GM21786 (cell line): Measurements from ENCODE around the gene LENG9.
"Not testable (repeated sequence)": the region's sequence is repeated elsewhere in the genome, so short reads cannot be mapped to it uniquely, and the experiment has no call there.

Experiments used
- ATAC-seq: cut with Tn5 transposase; IDR thresholded peaks from one replicate; pipeline ENCODE4 v1.9.1; 2021; ENCODE audit not compliant: unreplicated experiment

LENG9 gene

DNA sequence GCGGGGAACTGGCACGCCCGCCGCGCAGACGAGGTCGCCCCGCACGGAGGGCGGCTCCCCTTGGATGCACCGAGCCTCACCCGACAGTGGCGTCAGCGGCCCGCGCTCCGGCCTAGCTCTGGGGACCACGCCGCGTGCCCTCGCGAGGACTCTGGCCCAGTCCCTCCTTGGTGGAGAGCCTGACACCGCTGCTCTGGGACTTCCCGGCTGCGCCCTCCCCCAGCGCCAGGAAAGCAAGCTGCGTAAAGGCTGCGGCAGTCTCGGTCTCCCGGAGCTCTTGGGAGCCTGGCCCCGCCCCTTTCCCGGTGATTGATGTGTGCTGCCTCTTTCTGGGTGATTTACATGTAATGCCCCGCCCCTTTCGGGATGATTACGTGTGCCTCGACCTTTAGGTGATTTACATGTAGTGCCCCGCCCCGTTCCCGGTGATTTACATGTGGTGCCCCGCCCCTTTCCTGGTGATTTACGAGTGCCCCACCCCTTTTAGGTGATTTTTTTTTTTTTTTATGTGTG, at the start of gene LENG9:
Gene LENG9, minus strand, starts transcription at position 248 of the 513 bp plus-strand sequence. CDS start 252 bp downstream, outside the sequence.
- ATAC-seq, result peak; percentile 57

DNA sequence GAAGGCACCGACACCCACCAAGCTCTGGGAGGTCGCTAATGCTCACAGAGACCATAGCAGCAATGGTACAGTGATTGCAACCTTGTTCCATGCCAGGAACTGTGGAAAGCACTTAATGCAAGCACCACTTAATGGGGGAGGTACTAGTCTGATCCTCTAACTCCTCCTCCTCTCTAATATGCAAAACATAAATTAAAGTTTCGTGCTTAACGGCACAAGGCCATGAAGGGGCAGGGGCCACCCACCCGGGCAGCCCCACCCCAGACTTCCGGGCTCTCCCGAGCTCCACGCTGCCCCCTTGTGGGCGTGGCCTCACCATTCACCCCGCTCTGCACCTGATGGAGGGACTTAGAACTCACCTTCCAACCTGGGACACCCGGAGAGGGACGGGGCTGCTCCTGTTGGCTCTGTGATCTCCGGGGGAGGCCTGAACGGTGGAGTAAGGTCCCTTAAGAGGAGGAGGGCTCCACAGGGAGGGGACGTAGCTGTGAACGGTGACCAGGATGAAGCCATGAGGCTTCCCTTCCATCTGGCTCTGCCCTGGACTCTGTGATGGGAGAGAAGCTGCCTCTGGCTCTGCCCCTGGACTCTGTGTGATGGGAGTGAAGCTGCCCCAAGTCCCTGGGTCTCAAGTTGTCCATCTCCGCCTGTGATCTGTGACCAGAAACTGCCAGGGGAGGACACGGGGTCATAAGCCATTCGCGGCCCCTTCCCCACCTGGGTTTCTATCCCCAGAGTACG, 45.8 kb upstream of the LENG9 start:
- ATAC-seq, result not testable (repeated sequence)

DNA sequence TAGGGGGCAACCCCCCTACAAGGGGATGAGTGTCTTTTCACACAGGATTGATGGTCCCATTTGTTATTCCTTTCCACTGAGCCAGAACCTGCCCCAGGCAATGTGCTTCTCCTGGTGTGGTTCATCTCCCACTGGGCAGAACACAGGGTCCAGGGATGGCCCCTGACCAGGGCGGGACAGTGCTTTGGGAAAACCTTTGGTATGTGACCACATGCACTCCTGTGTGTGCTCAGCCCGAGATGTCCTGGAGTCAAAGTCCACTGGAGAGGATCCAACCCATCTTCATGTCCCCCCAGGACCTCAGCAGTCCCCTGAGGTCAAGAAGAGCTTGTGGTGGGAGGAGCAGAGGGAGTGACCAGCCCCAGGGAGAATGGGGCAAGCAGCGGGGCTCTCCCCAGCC, 44.9 kb upstream of the LENG9 start:
- ATAC-seq, result not testable (repeated sequence)

DNA sequence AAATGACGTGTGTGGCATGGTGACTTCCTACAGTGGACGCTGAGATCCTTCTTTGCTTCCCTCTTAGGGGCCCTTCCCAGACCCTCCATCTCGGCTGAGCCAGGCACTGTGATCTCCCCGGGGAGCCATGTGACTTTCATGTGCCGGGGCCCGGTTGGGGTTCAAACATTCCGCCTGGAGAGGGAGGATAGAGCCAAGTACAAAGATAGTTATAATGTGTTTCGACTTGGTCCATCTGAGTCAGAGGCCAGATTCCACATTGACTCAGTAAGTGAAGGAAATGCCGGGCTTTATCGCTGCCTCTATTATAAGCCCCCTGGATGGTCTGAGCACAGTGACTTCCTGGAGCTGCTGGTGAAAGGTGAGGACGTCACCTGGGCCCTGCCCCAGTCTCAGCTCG, 44.2 kb upstream of the LENG9 start:
- ATAC-seq, result no peak

DNA sequence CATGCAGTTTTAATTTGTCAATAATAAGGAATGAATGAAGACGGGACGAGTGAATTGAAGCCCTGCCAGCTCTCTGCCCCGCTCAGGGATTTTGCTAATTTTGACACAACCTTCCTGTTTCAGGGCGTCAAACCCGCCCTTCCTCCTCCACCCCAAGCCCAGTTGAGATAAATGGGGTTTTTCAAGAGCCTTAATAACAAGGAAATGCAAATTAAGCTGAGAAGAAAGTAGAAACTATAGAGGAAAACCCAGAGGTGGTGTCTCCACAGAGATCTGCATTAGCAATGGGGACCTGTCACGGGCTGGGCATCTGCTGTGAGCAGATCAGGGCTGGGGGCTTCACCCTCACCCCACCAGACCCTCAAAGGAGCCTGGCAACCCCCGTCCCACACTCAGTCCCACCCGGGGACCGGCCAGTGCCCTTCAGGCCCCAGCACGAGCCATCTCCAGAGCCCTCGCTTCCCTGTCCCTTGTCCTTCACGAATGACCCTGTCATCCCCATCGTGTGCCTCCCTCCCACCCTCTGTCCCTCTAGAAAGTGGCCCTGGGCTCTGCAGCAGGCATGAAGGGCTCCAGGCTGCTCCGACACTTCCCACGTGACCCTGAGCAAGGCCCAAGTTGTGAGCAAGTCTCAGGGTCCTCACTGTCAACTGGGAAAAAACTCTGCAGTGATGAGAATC, 43.6 kb upstream of the LENG9 start:
- not testable (repeated sequence) for ATAC-seq

DNA sequence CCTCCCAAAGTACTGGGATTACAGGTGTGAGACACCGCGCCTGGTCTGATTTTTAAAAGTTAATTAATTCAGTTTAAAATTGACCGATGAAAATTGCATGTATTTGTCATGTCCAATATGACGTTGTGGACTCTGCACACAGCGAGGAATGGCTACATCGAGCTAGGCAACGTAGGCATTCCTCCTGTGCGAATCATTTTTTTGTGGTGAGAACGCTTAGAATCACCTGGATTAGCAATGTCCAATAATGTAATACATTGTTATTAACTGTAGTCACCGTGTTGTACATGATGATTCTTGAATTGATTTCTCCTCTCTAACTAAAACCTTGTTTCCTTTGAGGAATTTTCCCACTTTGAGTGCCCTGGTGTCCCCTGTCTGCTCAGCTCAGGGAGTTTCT, 42.5 kb upstream of the LENG9 start:
- ATAC-seq, result no peak

DNA sequence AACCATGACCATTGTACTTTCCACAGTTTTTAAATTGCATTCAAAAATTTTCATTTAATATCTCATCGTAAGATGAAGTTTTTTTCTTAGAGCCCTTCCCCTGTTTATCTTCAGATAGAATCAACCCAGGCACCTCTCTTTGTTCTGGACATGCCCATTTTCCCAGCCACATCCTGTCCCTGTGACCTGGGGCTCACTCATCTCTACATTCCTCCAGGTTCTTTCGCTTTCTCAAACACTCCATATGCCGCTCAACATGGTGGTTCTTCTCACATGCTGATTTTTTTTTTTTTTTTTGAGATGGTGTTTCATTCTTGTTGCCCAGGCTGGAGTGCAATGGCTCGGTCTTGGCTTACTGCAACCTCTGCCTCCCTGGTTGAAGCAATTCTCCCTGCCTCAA, 42.0 kb upstream of the LENG9 start:
- ATAC-seq, result not testable (repeated sequence)

DNA sequence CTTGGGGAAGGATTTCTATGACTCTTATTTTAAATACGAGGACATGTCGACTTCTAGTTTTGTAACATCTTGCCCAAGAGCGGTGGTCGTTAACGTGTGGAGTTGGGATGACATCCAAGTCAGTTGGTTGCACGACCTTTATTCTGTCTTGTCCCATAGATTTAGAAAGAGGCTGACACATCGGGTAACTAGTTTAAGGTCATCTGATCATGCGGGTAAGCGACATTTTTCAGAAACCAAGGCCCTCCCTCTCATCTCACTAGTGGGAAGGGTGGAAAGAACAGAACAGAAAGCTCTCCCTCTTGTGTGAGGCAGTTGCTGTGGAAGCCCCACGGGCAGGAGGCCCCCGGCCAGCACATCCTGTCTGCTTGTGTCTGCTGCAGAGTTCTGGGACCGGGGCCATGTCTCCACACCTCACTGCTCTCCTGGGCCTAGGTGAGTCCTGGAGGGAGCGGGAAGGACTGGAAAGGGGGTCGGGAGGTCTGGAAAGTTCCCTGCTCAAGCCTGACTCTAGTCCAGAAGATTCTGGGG, 39.0 kb upstream of the LENG9 start, which contains the start of gene LAIR2:
Gene LAIR2, plus strand, starts transcription at position 314 of the 531 bp plus-strand sequence. Its CDS starts 88 bp downstream, at position 402.
- ATAC-seq, result no peak

DNA sequence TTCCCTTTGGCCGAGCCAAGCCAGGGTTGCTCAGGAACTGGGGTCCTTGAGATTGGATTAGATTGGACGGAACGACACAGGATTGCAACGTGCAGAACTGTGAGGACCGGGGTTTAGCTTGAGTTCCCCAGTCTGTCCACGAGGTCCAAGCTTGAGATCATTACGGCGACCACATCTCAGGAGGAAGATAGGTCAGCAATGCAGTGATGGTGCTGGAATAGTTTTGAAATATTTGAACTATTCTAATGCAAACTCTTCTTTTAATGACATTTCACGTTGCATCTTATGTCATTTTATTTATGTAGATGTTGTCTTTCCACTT, 34.8 kb upstream of the LENG9 start:
- ATAC-seq, result not testable (repeated sequence)

DNA sequence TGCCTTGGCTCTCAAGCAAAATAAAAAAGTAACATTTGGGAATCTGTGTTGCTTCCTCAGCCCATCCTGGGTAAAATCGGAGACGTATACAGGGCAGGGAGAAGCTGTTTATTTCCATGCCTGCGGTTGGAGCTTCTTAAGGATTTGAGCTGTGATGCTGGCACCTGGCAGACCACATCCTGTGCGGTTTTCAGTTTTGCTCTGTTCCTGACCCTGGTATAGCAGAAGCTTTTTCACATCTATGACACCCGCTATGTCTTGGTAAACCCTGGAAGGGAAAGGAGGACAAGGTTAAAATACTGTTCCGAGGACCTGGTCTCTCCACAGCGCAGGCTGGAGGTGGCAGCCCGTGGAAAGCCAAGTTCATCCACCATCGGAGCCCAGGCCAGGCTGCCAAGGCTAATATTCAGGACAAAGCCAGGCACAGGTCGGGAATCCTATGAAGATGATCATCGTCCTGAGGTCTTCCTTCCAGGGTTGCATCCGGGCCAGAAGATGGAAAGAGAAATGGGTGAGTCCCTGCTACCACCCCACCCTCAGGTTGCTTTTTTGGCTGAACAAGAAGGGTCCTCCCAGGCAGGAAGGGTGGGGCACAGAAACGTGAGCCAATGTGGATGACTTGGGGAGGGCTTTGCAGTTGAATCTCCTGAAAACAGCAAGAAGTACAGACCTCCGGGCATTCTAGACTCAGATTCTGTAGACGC, 34.3 kb upstream of the LENG9 start:
- not testable (repeated sequence) for ATAC-seq

DNA sequence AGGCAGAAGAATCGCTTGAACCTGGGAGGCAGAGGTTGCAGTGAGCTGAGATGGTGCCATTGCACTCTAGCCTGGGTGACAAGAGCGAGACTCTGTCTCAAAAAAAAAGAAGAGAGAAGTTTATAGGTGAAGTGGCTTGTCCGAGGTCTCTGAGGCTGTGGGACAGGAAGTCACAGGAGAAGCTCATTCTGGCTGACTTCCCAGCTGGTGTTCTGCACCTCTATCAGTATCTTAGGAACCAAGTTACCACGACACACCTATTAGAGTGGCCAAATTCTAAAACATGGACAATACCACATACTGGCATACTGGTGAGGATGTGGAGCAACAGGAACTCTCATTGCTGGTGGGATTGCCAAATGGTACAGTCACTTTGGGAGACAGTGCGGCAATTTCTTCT, 31.7 kb upstream of the LENG9 start:
- ATAC-seq, result not testable (repeated sequence)

DNA sequence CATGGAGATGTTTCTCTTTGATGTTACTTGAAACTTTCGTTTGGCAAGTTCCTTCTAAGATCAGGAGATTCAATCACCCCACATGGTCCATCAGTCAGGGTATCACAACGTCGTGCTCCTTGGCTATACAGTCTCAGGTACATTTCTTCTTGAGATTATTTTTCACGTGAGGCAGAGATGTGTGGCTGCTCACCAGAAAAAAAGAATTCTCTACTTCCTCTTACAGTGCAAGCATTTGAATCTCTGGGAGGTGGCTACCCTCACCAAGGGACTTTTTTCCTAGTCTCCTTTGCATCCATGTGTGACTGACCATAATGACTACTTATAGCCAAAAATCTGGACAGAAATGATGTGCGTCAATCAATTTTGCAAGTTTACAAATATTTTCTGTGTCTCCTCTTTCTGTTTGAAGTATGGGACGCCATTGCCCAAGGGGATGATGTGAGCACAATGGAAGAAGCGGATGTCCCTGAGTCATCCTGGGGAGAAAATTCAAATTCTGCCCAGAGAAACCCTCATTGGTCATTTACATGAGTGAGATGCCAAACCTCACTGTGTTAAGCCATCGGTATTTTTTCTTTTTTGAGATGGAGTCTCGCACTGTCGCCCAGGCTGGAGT, 30.5 kb upstream of the LENG9 start:
- ATAC-seq, result no peak

DNA sequence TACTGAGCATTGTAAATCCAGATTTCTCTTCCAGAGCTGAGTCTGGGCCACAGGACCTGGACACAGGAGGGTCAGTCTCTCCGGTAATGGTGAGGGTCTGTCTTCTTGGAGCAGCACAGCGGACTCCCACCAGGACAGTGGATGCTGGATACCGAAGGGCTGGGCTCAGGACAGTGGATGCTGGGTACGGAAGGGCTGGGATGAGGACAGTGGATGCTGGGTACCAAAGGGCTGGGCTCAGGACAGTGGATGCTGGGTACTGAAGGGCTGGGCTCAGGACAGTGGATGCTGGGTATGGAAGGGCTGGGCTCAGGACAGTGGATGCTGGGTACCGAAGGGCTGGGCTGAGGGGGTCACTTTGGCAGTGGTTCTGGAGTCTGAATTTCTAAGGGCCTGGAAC, 29.5 kb upstream of the LENG9 start:
- not testable (repeated sequence) for ATAC-seq

DNA sequence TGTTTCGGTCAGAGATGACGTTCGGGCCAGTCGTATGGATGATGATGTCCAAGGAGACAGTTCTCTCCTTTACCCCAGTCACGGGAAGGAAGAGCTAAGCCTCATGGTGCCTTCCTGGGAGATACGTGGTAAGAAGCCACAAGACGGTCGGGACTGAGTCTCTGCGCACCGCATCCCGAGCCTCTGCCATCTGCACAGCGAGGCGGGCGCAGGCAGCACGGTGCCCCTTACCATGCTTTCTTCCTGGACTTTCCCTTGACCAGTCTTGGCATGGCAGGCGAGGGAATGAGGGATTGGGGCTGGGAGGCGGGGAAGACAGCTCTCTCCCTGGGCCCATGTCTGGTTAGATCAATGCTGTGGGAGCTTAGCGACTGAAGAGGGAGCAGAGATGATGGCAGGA, 29.0 kb upstream of the LENG9 start:
- ATAC-seq, result no peak

DNA sequence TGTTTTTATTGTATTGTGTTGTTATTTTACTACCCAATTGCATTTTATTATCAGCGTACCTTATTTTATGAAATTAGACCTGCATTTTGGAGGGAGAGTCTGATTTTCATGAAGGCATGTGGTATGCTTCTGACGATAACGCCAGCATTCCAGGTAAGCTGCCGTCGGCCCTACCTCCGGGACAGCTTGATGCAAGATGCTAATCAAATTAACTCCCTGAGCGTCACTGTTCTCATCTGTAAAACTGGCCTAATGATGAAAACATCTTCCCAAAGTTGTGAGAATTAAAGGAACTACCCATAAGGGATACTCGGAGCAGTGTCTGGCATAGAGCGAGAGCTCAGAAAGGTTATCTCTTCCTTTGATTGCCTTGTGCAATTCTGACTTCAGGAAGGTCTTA, 26.2 kb upstream of the LENG9 start:
- no peak for ATAC-seq

DNA sequence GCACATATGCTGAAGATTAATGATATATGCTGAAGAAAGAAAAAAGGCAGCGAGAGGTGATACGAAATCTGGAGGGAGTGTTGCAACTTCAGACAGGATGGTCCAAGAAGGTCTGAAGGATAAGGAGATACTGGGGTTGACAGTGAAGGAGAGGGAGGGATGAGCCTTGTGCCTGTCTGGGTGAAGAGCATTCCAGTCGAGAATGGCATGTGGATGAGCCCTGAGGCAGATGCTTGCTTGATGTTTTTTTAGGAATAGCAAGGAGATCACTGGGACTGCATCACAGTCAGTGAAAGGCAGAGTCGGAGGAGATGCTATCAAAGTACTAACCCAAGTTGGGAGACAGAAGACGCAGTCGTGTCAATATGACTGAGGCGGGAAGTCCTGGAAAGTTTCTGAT, 25.8 kb upstream of the LENG9 start:
- ATAC-seq, result no peak

DNA sequence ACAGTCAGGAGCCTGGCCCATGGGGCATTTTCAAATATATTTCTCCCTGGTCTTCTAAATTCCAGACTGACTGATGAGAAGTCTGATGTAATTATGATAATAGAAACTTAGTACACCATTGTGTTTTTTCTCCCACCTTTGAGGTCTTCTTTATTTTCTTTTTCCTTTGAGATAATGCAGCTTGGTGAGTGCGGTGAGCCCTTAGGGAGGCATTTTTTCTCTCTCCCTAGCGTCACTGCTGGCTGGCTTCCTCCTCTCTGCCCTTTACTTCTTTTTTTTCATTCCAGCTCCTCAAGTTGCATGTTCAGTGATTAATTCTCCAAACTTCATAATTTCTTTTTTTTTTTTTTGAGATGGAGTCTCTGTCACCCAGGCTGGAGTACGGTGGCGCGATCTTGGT, 22.3 kb upstream of the LENG9 start:
- no peak for ATAC-seq

DNA sequence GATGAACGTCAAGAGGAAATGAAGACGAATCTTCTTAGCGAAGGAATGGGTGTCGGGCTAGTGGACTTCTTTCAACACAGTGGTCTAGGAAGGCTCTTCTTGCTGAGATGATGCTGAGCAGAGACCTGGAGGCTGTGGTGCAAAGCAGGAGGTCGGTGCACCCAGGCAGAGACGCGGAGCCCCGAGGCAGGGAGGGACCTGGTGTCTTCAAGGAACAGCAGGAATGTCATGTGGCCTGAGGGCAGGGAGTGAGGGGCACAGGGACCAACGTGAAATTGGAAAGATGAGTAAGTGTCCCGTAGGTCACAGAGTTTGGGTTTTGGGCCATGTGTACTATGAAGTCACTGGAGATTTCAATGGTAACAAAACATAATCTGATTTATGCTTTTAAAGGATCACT, 20.9 kb upstream of the LENG9 start:
- no peak for ATAC-seq

DNA sequence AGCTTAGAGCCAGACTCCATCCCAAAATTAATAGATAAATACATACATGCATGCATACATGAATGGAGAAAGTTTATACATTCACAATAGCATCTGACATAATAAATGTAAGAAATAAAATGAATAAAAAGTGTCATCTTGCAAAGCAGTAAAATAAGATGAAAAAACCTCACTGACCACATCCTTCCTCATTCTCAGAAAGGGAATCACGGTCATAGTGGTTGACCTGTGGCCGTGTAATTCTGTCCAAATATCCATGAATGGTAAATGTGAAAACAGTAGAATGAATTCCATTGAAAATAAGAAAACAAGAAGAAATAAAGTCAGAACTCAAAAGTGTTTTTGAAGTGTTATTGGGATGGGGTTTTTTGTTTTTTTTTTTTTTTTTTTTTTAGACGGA, 19.3 kb upstream of the LENG9 start:
- no peak for ATAC-seq

DNA sequence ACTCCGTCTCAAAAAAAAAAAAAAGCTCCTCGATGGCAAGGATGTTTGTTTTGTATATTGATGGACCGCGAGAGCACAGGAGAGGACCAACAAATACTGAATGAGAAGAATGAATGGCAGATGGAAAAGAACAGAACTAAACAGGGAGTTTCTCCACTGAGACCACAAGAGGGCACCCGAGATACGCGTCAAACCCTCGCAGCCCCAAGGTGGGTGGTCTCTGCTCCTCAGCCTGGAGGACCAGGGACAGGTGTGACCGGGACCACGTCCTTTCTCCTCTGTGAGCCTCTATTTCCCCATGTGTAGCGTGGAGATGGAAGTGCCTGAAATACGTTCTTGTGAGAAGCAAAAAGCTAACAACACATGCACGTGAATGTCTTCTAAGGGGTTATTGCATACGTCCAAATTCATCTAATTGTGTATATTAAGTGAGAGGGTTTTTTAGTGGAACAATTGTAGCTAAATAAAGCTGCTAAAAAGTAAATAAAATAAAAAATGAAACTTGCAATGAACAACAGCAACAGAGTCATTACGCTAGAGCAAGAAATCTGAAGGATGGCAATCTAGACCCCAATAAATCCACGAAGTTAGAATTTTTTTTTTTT, 17.9 kb upstream of the LENG9 start:
- ATAC-seq, result no peak

DNA sequence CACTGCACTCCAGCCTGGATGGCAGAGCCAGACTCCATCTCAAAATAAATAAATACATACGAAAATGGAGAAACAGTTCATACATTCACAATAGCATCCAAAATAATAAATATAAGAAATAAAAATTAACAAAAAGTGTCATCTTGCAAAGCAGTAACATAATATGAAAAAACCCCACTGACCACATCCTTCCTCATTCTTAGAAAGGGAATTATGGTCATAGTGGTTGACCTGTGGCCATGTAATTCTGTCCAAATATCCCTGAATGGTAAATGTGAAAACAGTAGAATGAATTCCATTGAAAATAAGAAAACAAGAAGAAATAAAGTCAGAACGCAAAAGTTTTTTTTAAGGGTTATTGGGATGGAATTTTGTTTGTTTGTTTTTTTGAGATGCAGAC, 16.5 kb upstream of the LENG9 start:
- ATAC-seq, result no peak
